NCI-H1092 treated with DMSO at 0.1 percent for 48 hours (cell line): ENCODE data around the gene PPP4R2.

Source experiments
- DNase-seq: peaks from one replicate; lab custom pipeline; 2025; lab: John Stamatoyannopoulos, UW

Gene PPP4R2, protein sequence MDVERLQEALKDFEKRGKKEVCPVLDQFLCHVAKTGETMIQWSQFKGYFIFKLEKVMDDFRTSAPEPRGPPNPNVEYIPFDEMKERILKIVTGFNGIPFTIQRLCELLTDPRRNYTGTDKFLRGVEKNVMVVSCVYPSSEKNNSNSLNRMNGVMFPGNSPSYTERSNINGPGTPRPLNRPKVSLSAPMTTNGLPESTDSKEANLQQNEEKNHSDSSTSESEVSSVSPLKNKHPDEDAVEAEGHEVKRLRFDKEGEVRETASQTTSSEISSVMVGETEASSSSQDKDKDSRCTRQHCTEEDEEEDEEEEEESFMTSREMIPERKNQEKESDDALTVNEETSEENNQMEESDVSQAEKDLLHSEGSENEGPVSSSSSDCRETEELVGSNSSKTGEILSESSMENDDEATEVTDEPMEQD

DNA sequence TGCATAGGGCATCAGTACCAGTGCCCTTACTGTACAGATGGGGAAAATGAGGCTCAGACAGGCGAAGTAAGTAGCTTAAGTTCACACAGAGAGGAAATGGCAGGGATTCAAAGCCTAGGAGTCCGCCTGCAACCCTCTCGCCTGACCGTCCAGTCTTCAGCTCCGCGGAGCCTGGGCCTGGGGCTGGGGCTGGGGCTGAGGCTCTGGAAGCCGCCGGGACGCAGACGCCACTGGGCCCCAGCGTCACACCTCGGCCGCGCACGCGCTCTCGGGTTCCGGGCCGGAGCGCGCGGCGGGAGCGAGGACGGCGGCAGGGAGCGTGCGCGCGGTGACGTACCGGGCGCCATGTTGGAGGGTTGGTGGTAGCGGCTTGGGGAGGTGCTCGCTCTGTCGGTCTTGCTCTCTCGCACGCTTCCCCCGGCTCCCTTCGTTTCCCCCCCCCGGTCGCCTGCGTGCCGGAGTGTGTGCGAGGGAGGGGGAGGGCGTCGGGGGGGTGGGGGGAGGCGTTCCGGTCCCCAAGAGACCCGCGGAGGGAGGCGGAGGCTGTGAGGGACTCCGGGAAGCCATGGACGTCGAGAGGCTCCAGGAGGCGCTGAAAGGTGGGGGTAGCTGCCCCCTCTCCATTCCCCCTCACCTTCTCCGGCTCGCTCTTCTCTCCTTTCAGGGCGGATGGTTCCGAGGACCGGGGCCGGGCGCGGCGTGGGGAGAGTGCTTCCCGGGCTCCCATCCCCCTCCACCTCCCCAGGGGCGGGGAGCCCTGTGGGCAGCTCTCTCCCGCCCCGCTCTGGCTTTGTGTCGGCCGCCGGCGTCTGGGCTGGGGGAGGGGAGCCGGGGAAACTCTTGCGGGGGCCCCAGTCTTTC lies at the start of gene PPP4R2:
Gene PPP4R2, plus strand, starts transcription at position 339 of the 861 bp plus-strand sequence. Its CDS starts 227 bp downstream, at position 566.
- DNase-seq: peak; percentile 81

DNA sequence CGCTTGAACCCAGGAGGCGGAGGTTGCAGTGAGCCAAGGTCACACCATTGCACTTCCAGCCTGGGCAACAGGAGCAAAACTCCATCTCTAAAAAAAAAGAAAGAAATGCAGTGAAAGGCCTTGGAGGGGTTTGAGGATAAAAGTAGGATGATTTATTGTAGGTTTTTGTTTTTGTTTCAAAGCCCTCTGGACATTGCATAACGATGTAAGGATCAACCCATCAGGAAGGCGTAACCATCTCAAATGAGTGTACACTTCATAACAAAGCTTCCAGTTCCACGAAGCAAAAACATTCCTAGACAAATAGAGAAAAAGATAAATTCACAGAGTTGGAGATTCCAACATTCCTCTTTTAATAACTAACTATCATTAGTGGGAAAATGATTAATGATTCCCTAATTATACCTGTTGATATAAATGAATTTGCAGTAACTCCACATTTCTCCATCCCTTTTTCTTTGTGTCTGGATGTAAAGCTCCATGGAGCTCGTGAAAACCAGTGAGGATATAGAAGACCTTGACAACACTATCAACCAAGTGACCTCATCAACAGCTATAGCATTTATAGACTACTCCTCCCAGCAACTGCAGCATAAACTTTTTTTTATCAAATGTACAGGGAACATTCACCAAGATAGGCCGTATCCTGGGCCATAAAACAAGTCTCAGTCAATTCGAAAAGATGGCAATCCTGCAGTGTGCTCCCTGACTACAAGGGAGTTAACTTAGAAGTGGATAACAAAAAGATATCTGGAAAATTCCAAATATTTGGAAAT lies 48.7 kb upstream of the PPP4R2 start:
- no peak for DNase-seq

DNA sequence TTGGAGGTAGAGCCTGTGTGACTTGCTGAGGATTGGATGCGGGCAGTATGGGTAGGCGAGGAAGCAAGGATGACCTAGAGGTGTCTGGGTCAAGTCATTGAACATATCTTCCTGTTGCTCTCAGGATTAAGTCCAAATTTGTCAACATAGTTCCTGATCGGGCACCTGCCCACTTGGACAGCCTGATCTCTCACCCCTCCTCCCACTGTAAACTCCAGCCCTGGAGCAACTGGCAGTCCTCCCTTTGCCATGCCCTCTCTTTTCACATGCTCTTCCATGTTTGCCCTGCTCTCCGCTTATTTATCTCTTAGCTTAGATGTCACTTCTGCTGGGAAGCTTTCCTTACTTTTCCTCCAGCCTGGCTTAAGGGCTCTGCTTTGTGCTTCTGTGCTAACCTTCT lies 47.6 kb upstream of the PPP4R2 start:
- DNase-seq: no peak

DNA sequence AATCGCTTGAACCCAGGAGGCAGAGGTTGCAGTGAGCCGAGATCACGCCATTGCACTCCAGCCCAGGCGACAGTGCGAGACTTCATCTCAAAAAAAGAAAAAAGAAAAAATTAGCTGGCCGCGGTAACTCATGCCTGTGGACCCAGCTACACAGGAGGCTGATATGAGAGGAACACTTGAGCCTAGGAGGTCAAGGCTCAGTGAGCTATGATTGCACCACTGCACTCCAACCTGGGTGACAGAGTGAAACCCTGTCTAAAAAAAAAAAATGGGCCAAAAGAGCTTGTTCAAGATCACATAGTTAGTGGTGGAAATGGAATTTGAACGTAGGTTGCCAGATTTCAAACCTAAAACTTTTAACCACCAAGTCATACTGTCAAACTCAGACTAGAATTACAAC lies 46.2 kb upstream of the PPP4R2 start:
- DNase-seq: no peak

DNA sequence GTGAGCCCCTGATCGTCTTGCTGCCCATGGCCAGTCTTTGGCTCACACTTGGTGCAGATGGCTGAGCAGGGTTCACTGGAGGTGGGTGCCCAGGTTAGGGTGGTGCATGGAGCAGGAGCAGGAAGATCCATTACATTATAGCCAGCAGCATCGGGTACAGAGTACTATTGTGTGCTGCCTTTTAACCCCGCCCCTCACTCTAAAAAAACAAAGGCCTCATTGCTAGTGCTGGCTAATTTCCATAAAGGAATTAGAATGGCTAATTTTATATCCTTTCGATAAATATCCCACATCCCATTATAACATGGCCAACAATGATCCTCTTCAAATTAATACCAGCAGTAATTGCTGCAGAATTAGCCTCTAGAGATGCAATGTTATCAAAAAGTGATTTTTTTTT lies 45.8 kb upstream of the PPP4R2 start:
- no peak for DNase-seq

DNA sequence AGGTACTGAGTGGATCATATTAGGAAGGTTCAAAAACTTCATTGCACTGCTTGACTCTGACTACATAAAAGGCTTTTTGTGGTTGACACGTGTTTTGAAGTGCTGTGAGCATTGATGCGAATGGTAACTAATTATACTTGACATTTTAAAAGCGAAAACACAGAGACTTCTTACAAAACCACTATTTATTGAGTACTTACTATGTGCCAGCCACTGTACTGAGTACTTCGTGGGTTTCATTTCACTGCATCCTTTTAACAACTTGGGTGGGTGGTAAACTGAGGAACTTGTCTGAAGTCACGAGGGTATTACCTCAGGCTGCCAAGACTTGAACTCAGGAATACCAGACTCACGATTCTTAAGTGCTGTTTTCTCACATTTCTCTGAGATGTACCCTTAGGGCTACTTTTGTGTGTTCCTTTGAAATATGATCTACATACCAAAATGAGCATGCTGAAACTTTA lies 45.3 kb upstream of the PPP4R2 start:
- DNase-seq: no peak

DNA sequence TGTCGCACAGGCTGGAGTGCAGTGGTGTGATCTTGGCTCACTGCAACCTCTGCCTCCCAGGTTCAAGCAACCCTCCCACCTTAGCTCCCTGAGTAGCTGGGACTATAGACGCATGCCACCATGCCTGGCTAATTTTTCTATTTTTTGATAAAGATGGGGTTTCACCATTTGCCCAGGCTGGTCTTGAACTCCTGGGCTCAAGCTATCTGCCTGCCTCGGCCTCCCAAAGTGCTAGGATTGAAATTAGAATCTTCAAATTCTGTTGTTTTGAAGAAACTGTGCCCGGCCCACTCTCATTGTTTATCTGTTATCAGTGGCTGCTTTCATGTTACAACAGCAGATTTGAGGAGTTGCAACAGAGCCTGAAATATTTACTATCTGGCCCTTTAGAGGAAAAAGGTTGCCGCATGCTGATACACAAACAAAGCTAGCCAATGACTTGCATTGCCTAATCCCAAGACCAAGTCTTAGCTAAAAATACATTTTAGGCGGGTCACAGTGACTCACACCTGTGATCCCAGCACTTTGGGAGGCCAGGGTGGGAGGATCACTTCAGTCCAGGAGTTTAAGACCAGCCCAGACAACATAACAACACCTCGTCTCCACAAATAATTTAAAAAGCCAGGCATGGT lies 43.2 kb upstream of the PPP4R2 start:
- DNase-seq: no peak

DNA sequence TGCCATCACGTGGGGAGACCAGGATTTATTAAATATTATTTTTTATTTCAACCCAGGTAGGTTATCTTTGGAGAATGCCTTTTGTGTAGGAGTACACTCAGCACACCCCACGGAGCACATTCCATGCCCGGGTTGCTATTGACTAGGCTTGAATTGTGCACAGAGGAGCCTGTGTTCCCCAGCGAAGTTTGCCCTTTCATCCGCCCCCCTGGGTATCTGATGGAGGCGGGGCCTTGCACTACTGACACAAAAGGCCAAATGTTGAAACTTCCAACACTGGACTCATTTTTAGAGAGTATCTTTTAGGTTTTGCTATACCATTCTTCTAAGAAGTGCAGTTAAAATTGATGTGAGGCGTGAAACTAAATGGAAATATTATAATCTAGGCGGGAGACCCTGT lies 39.3 kb upstream of the PPP4R2 start:
- no peak for DNase-seq

DNA sequence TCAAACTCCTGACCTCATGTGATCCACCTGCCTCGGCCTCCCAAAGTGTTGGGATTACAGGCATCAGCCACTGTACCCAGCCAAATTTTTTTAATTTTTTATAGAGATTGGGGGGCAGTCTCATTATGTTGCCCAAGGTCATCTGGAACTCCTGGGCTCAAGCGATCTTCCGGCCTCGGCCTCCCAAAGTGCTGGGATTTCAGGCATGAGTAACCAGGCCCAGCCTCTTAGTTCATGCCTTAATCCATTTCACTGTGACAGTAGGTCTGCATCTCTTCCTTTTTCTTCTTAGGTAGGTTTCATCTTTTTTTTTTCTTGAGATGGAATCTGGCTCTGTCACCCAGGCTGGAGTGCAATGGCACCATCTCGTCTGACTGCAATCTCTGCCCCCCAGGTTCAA lies 37.3 kb upstream of the PPP4R2 start:
- DNase-seq: no peak

DNA sequence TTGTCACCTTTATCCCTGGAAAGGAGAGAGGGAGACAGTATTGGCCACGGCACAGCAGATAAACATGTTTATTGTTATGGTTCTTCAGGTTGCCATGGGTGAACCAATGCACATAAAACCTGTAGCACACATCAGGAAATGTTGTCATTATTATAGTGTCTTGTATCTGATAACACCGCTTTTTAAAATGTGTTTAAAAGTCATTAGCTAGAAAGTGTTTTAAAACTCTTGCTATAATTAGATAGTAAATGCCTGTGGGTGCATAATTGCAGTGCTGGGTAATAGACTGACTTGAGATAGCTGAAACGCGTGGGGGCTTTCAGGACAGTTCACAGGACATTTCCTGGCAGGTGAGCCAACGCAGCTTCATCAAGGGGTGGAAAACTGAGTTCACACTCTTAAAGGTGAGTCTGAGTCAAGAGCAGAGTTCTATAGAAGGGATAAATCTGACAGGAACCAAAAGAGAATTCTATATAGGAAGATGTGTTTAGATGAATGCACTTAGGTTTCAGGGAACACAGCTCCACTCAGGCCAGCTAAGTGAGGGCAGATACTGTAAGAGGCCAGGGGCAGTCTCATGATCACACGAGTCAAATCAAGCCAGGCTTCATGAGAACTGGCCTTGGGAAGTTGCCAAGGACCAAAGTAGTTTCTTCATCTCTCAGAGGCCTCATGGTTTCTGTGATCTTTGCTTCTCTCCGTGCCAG lies 35.6 kb upstream of the PPP4R2 start:
- DNase-seq: no peak

DNA sequence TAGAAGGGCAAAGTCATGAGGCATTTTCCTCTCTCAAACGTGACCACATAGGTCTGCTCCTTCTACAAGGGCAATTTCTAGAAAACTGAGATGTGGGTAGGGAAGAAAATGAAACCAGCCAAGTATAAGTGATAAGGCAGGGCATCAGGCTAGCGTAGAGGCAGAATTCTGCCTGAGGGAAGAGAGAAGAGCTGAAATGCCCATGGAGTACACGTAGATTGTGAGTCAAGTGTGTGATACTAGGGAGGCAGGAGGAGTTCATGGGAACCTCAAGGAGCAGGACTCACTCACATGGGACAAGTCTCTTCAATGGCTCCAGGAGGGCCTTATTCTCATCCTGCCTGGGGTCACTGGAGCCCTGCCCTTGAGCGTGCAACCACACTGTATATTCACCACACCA lies 34.9 kb upstream of the PPP4R2 start:
- DNase-seq: no peak

DNA sequence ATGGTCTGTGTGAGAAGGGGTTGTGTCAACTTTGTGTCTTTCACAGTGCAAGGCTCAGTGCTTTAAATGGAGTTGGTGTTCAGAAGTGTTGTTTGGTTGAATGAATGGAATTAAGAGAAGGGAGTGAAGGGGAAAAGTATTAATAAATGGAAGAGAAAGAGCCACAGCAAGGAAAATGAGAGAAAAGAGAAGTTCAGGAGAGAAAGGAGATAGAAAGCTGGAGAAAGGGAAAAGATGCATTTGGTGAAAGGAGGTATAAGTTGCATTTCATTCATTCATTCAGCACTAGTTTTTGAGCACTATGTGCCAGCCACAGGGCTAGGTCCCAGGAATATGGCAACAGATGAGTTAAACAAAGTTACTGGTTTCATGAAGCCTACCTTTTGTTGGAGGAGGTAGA lies 34.3 kb upstream of the PPP4R2 start:
- DNase-seq: no peak

DNA sequence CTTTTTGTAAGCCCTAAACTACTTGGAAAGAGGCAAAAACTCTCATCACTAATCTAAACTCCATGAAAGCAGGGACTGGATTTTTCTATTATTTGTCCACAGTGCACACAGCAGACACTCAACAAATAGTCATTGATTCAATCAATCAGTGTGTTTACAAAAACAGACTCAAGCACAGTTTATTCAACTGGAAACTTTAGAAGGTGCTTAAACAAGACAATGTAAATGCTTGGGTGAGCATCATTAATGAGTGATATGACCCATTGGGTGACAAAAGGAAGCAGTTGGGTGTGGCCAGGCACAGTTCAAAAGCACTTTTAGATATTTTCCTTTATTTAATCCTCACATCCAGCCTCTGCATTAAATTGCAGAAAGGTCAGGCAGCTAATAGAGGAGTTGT lies 32.0 kb upstream of the PPP4R2 start:
- no peak for DNase-seq

DNA sequence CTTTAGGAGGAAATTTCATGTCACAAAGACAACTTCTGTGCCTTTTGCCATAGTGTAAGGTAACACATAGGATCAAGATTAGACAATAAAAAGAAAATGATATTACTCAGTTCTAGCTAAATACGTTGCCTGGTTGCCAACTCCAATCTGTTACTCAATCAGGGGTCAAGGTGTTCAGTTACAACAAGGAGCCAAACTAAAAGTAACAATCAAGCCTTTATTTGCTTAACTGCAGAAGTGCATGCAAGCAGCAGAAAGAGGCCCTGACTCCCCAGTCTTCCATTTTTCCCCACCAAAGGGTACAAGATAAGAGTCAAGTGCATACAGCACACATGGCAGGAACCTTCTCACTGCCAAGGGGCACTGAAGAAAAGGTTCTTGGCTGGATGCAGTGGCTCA lies 28.3 kb upstream of the PPP4R2 start:
- no peak for DNase-seq

DNA sequence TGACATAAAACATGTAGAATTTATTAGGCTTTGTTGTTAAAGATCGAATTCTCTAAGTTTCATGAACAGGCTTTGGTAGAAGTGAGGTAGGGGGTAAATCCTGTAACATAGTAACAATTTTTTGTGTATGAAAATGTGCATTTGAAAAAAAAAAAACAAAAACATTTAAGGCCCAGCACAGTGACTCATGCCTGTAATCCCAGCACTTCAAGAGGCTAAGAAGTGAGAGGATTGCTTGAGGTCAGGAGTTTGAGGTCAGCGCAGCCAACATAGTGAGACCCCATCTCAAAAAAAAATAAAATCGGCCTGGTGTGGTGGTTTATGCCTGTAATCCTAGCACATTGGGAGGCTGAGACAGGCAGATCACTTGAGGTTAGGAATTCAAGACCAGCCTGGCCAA lies 26.8 kb upstream of the PPP4R2 start:
- no peak for DNase-seq

DNA sequence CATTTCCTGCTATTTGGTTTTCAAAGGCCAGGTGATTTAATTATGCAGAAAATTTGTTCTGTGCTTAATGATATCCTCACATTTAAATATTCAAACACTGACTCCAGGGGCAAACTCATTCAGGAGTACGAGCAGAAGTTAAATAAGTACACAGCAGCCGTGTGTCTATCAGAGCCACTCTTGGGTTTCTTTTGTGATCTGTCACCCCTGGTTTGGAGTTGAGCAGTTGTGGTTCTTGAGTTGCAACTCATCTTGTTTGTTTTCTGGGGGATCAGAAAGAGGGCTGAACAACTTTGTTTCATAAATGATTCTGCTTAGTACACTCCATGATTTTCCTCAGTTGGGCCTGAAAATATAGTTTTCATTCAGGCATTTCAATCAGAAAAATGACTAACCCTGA lies 25.7 kb upstream of the PPP4R2 start:
- no peak for DNase-seq

DNA sequence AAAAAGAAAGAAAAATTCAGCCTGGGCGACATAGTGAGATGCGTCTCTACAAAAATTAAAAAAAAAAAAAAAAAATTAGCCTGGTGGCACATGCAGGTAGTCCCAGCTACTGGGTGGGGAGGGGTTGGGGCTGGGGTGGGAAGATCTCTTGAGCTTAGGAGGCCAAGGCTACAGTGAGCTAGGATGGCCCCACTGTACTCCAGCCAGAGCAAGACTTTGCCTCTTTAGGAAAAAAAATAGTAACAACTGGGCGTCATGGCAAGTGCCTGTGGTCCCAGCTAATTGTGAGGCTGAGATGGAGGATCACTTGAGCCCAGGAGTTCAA lies 23.9 kb upstream of the PPP4R2 start:
- DNase-seq: no peak

DNA sequence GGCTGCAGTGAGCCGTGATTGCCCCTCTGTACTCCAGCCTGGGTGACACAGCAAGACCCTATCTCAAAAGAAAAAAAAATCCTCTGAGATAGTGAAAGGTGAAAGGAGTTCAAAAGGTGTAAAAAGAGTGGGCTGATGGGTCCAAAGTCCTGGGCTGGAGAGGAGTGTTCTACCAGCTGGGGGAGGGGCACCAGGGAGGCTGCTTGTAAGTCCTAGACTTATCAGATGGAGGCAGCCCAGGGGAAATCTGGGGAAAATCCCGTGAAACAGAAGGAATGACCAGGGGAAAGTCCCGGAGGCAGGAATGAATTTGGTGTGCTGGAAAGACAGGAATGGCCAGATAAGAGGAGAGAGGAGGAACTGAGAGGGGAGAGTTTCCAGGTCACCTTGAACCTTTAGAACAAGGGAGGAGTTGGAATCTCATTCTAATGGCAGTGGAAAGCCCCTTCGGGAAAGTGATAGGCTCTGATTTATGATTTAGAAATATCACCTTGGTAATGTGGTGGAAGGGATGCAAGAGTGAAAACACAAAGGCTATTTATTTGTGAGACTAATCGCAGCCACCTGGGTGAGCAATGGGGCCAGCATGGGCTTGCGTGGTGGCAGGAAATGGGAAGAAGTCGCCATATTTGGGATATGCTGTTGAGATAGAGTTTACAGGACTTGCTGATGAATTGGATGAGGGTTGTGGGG lies 23.4 kb upstream of the PPP4R2 start:
- no peak for DNase-seq

DNA sequence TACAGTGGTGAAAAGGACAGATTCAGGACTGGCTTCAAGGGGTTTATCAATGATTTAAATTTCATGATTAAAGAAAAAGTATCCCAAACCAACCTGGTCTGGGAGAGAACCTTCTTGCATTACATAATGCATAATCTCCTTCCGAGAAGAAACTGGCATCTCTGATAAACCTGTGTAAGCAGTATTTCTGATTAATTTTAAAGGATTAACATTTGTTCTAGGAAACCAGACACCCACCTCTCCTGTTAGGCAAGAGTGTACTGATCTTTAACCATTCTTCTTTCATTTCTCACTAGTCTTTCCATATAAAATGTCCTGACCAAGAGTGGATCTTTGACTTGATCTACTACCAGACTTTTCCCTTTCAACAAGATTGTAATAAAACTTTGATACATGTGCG lies 22.8 kb upstream of the PPP4R2 start:
- DNase-seq: no peak

DNA sequence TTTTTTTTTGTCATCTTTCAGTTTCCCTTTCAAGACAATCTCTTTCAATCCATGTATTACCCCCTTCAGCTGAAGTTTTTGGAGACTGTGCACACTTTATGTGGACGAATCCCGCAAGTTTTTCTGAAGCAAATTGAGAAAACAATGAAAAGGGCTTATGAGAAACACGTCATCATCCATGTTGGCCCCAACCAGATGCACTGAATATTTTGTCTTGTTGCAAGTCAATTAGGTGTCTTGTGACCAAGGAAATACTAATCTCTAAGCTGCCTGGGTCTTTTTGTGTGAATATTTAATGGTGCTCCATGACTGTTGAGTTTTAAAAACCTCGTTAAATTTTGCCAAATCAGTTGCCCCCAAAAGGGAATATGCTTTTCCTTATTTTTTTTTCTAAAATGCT lies 21.7 kb upstream of the PPP4R2 start:
- DNase-seq: no peak

DNA sequence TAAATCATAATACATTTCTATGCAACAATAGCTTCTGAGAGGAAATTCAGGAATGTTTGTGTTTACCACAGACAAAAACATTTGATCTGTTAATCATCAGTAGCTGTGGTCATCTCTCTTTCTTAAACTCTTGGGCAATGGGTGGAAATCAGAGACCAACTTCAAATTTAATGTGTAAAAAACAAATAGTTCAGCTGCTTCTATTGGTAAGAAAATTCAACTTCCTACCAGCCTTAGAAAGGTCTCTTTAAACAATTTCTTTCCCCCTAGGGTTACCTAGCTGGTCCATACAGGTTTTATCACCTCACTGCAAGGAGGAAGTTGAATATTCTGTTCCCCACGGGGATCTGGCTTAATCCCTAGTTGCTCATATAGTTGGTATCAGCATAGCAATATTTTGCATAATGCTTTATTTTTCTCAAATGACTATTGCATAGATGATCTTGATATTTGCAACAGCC lies 20.3 kb upstream of the PPP4R2 start:
- no peak for DNase-seq
